ENCODE results near the gene COPS7A.
"Not testable (repeated sequence)": the region's sequence is repeated elsewhere in the genome, so short reads cannot be mapped to it uniquely, and the experiment has no call there.

The COPS7A gene

DNA sequence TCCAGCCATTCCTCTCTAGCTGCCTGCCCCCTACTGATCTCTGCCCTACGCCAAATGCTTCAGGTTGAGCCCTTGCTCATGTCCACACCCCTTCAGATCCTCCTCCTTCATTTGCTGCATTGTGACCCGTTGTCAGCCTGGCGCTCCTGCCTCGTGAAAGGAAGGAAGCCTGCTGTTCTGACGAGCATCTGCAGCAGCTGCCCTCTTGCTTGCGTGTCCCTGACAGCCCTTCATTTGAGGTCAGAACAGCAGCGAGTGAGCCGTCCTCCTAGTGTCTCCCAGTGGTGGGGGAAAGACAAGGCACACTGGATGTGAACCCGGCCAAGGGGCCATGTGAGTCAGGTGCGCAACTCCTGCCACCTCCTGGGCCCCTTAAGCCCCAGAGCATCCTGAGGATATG, 20.2 kb upstream of the COPS7A start:
- DNase-seq = no peak

DNA sequence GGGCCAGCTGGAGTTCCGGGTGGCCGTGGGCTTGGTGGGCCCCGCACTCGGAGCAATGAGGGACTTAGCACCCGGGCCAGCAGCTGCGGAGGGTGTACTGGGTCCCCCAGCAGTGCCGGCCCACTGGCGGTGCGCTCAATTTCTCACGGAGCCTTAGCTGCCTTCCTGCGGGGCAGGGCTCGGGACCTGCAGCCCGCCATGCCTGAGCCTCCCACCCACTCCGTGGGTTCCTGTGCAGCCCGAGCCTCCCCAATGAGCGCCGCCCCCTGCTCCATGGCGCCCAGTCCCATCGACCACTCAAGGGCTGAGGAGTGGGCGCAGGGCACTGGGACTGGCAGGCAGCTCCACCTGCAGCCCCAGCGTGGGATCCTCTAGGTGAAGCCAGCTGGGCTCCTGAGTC, 15.5 kb upstream of the COPS7A start:
- not testable (repeated sequence) for DNase-seq

DNA sequence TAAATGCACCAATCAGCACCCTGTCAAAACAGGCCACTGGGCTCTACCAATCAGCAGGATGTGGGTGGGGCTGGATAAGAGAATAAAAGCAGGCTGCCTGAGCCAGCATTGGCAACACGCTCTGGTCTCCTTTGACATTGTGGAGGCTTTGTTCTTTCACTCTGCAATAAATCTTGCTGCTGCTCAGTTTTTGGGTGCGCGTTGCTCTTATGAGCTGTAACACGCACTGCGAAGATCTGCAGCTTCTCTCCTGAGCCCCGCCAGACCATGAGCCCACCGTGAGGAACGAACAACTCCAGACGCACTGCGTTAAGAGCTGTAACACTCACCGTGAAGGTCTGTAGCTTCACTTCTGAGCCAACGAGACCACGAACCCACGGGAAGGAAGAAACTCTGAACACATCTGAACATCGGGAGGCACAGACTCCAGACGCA, 14.9 kb upstream of the COPS7A start:
- no peak for DNase-seq

DNA sequence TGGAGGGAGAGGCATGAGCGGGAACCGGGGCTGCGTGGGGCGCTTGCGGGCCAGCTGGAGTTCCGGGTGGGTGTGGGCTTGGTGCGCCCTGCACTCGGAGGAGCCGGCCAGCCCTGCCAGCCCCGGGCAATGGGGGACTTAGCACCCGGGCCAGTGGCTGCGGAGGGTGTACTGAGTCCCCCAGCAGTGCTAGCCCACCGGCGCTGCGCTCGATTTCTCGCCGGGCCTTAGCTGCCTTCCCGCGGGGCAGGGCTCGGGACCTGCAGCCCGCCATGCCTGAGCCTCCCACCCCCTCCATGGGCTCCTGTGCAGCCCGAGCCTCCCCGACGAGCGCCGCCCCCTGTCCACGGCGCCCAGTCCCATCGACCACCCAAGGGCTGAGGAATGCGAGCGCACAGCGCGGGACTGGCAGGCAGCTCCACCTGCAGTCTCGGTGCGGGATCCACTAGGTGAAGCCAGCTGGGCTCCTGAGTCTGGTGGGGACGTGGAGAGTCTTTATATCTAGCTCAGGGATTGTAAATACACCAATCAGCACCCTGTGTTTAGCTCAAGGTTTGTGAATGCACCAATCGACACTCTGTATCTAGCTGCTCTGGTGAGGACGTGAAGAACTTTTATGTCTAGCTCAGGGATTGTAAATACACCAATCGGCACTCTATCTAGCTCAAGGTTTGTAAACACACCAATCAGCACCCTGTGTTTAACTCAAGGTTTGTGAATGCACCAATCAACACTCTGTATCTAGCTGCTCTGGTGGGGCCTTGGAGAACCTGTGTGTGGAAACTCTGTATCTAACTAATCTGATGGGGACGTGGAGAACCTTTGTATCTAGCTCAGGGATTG, 7.6 kb upstream of the COPS7A start:
- DNase-seq = not testable (repeated sequence)

DNA sequence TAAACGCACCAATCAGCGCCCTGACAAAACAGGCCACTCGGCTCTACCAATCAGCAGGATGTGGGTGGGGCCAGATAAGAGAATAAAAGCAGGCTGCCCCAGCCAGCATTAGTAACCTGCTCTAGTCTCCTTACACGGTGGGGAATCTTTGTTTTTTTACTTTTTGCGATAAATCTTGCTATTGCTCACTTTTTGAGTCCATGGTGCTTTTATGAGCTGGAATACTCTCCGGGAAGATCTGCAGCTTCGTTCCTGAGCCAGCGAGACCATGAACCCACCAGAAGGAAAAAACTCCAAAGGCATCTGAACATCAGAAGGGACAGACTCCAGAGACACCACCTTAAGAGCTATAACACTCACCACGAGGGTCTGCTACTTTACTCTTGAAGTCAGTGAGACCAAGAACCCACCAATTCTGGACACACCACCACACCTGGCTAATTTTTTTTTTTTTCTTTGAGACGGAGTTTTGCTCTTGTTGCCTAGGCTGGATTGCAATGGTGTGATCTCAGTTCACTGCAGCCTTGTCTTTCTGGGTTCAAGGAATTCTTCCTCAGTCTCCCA, 6.9 kb upstream of the COPS7A start:
- DNase-seq = no peak

DNA sequence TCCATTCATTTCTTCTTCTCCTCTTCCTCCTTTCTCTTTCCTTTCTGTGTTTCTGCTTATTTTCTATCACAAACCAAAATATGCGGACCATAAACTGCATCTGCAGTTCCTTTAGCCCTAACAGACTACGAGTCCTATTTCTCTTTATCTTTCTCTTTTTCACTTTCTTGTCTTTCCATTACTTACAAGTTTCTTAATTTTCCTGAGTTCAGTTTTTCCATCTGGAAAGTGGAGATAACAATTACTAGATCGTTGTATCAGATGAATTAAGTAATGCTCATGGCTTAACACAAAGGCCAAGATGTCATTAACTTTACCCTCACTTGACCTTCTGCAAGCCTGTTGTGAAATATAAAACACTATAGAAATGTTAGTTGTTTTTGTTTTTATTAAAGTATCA, 983 bp upstream of the COPS7A start:
- DNase-seq = no peak

DNA sequence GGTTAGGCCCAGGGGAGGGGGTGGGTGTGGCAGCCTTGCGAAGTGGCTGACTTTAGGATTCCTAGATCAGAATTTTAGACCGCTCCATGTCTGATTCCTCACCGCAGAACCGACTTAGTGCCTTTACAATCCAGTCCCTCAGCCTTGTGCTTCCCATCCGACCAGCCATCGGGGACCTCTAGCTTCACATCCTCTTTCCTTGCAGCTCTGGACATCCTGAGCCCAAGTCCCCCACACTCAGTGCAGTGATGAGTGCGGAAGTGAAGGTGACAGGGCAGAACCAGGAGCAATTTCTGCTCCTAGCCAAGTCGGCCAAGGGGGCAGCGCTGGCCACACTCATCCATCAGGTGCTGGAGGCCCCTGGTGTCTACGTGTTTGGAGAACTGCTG, 557 bp downstream of the COPS7A start:
- no peak for DNase-seq

DNA sequence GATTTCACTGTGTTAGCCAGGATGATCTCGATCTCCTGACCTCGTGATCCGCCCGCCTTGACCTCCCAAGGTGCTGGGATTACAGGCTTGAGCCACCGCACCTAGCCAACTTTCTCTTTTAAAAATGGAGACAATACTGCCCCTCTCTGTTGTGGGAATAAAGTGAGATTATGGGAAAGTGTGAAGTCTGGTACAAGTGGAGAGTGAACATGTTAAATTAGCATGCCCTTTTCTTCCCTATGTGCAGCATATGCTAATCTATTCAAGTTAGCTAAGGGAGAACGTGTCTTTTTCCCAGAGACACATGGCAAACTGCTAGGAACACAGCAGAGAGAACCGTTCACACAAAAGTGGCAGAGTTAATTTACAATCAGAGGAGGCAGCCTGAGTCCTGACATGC, 1.5 kb downstream of the COPS7A start:
- DNase-seq = no peak

DNA sequence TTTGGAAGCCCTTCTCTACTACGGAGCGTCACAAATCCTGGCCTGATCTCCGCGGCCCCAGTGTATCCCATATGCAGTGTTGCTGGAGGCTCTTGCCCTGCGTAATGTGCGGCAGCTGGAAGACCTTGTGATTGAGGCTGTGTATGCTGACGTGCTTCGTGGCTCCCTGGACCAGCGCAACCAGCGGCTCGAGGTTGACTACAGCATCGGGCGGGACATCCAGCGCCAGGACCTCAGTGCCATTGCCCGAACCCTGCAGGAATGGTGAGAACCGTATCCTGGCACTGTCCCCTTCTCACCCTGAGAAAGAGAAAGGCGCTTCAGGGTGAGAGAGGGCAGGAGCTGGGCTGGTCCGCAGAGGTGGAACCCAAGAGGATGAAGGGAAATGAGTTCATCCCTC, 5.3 kb downstream of the COPS7A start:
- DNase-seq = no peak

DNA sequence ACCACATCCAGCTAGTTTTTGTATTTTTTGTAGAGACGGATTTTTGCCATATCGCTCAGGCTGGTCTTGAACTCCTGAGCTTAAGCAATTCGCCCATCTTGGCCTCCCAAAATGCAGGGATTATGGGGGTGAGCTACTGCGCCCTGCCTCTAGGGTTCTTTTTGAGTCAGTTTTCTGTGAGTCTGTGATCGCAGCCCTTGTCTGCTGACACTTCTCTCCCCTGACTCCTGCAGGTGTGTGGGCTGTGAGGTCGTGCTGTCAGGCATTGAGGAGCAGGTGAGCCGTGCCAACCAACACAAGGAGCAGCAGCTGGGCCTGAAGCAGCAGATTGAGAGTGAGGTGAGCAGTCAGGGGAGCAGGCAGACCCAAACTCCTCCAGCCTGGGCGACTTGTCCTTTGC, 6.3 kb downstream of the COPS7A start:
- no peak for DNase-seq

DNA sequence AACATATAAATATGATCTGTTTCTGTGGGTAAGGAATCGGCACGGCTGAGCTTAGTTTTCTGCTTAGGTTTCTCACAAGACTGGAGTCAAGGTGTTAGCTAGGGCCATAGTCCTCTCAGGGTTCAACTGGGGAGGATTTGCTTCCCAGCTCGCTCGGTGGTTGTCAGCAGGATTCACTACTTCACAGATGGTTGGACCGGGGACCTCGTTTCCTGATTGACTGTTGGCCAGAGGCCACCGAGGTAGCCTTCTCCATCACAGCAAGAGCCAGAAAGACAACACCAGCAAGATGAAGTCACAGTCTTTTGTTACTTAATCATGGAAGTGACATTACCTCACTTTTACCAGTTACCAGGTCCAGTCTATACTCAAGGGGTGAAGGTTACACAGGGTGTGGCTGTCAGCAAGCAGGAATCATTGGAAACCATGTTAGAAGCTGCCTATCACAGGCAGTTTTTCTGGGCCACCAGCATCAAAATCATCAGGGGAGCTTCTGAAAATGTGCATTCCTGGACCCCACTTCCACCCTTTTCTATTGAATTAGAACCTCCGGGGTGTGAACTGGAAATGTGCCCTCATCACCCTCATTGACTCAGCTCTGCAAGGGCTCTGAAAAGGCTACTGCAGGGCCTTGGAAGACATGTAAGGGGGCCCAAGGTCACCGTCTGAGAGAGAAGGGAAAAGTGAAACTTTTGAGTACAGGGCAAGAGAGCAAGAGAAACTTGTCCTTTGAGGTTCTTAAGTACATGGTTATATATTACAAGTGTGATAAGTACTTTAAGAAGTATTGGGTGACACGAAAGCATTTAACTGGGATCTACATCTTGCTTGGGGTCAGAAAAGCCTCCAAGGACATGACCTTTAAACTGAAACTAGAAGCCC, 10.9 kb downstream of the COPS7A start:
- DNase-seq = no peak

DNA sequence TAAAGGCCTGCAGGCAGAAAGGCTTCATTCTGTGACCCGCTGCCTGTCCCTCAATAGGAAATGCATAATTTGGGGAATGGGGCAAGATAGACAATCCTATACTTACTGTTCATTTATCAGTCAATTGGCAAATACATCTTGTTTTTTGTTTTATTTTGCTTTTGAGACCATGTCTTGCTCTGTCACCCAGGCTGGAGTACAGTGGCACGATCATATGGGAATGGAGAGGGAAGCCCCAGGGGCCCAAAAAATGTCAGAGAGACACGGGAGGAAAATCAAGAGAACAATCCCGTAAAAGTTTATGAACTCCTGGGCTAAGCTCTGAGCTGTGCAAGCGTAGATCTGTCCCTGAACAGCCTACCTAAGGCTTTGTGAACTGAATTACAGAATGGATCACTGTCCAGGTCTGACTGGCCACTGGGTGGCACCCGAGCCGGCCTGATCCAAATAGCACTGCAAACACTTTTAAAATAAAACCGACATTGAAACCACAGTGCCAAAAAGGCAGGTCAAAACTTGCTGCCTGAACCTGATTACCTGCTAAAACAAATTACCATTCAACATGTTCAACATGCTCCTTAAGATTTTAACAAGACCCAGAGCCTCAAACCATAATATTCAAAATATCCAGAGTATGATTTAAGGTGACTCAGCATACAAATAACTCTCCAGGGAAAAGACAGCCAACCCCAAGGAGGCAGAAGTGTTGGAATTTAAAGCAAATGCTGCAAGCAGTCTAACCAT, 11.8 kb downstream of the COPS7A start:
- peak; percentile 55 for DNase-seq

DNA sequence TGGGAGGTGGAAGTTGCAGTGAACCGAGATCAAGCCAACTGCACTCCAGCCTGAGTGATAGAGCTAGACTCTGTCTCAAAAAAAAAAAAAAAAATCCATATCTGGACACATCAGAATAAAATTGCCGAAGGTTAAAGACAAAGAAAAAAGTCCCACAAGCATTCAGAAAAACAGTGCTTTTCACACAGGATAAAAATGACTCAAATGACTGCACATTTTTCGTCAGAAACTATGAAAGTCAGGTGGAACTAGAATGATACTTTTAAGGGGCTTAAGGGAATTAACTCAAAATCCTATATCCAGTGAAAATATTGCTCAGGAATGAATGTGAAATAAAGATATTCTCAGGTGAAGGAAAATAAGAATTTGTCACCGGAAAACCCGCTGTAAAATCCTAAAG, 12.9 kb downstream of the COPS7A start:
- DNase-seq = no peak

DNA sequence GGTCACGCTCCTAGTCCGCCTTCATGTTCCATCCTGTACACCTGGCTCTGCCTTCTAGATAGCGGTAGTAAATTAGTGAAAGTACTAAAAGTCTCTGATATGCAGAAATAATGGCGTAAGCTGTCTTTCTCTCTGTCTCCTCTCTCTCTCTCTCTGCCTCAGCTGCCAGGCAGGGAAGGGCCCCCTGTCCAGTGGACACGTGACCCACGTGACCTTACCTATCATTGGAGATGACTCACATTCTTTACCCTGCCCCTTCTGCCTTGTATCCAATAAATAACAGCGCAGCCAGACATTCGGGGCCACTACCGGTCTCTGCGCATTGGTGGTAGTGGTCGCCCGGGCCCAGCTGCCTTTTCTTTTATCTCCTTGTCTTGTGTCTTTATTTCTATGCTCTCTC, 18.2 kb downstream of the COPS7A start:
- DNase-seq = not testable (repeated sequence)

DNA sequence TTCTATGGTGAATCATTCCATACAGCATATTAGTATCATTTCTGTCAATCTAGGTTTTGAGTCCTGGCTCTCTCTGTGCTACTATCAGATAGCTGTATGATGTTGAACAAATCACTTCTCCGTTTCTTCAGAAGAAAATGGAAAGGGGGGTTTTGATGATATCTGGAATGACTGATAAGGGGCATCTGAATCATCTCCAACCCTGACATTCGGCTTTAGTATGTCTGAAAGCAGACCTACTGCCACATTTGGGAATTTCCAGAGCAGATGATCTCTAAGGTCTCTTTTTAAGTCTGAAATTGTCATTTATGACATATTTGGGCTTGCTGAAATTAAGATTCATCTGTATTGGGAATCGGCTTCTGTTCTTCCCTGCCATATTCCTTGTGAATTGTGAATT, 19.0 kb downstream of the COPS7A start:
- no peak for DNase-seq

DNA sequence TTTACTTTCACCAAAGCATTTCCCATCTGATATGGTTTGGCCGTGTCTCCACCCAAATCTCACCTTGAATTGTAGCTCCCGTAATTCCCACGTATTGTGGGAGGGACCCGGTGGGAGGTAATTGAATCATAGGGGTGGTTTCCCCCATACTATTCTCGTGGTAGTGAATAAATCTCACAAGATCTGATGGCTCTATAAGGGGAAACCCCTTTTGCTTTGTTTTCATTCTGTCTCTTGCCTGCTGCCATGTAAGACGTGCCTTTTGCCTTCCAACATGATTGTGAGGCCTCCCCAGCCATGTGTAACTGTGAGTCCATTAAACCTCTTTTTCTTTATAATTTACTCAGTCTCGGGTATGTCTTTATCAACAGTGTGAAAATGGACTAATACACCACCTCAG, 19.5 kb downstream of the COPS7A start:
- DNase-seq = not testable (repeated sequence)

DNA sequence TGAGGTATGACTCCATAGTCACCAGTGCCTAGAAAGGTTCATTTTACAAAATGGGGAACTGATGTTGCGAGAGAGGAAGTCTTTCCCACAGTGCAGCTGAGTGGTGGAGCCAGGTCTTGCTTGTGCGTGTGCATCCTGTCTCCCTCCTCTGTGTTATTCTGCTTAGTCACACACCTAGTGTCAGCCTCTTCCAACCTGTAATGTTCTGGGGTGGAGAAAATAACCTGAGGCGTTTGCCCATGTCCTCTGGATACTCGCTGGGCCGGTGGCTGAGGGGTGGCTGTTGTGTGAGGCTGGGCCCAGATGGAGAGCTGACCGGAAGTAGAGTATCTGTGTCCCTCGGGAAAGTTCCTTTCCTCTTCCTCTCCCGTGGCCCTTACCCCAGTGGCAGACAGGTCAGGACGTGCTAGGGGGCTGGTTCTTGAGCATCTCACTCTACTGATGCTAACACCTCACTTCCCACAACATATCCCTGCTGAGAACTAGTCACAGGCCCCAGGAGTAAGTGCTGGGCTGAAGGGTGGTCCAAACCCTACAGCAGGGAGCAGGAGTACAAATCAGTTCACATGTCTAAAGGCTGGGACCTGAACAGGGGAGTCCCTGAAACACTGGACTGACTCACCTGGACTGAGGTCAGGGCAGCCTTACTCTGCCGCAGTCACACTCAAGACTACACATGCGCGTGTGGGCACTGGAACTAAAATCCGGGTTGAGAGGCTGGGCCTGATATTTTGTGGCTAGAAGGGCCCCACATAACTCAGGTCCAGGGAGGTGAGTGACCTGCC, 22.1 kb downstream of the COPS7A start:
- DNase-seq = no peak

DNA sequence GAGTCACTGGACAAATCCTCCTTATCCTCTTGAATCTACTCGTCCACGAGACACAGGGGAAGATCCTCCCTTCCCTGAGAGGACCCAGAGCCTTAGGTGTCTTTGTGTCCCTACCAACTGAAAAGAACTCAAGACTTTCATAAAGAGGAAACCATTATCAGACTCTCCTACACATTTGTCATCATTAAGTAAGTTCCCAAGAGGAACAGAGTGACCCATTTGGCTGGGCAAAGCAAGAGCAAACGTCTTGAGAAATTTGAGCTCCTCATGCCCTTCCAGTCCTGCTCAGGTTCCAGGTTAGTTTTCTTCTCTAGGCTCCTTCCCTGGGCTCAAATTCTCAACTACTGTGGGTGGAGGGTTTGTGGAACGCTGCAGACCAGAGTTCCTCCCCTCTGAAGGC, 23.4 kb downstream of the COPS7A start:
- no peak for DNase-seq

DNA sequence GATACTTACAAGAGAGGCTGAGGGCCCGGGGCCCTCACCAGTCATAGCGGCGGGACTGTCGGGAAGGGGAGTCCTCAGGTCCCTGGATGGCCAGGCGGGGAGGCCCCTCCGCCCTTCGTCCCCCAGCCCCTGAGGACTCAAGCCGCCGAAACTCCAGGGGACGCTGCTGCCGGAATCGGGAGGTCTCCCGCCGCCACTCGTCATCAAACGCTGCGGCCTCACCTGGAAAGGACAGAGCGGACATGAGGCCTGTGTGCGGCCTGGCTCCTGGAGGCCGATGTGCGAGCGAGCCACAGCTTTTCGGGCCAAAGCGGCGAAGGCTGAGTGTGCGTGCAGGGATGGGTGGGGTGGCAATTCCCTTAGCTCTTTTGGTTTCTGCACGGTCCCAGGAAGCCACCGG, 24.9 kb downstream of the COPS7A start:
- no peak for DNase-seq

DNA sequence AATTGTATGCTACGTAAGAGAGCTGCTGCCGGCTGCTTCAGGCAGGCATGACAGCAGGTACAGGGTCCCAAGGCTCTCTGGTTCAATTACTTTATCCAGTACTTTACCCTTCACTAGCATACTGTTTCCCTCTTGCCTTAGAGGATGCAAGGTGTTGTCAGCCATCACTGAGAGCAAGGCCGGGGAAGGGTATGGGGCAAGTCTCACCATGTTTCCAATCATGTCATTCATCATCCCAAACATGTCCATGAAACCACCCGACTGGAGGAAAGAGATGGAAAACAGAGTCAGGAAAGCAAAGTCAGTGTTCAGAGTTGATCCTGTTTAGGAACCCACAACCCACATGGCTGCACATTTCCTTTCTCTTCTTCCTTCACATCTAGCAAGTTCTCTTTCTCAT, 26.7 kb downstream of the COPS7A start:
- DNase-seq = no peak

DNA sequence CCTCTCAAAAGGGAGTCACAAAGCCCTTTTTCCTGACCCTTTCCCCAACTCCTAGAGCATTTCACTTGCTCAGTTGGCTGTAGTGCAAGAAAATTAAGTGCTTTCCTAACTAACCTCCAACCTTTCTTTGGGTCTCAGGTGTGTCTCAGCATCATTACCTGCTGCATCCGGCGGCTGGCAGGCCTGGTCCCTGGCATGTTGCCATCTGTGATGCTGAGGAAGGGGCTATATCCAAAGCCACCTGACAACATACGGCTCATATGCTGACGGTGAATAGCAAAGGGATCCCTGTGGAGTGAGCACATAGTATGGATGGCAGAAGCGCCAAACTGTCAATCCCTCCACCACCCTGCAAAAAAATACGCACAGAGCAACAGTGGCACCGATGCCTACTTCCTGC, 27.9 kb downstream of the COPS7A start:
- no peak for DNase-seq

All from NCI-H1694 treated with DMSO at 0.1 percent for 48 hours (cell line).